Upper lobe of left lung (tissue), 4 donors: ENCODE results near the gene GTPBP4.

ENCODE experiments used
- CTCF ChIP-seq, 6 experiments: fragments of 450-650 bp in 4 of 6; fragments of 200-600 bp in 2 of 6; sonication (generic) in 2 of 6; IDR thresholded peaks; one replicate each; pipeline ENCODE4 v1.5.1; 2016 to 2019; ENCODE audit warnings: antibody characterized with exemption in 6 of 6
- POLR2A ChIP-seq, 4 donors: fragments of 450-650 bp; IDR thresholded peaks; one replicate each; pipeline ENCODE4 v1.5.1; 2016 to 2017; ENCODE audit warnings: antibody characterized with exemption in 4 of 4, mild to moderate bottlenecking in 2 of 4
- POLR2AphosphoS5 ChIP-seq, 2 donors: sonication (generic); formaldehyde crosslinking; IDR thresholded peaks; one replicate each; pipeline ENCODE4 v1.5.1; 2017; ENCODE audit warnings: antibody characterized with exemption in 2 of 2

- no peak for TF ChIP-seq CTCF (IDR thresholded peaks at IDR 0.05)
- TF ChIP-seq POLR2AphosphoS5 (IDR thresholded peaks at IDR 0.05), result peak in 1 of 2 donors; percentile 13
- TF ChIP-seq POLR2A (IDR thresholded peaks at IDR 0.05), result peak in 2 of 4 donors; percentile 14 to 44
Observed at GRCh38 chr10:983971-984655, 4.1 kb upstream of the GTPBP4 start.
